HT1080 (cell line): ENCODE data around the gene TCF25. TPM values are rescaled to one million over a fixed set of nuclear protein-coding genes. Genes with fewer than 3 reads are reported as not detected.
A peak's percentile ranks its signal among the peaks of the same experiment; 100 is the strongest.
"Not testable (repeated sequence)": the region's sequence is repeated elsewhere in the genome, so short reads cannot be mapped to it uniquely, and the experiment has no call there.

Experiments used
- DNase-seq: peaks from one replicate; pipeline ENCODE4 v3.0.0-alpha.2; 2015; ENCODE audit warnings: low read depth
- polyA plus RNA-seq, 2 experiments: library from polyadenylated mRNA; depleted of rRNA; stranded (reverse); fragments of >200 nt; gene quantifications; 2 replicates each; pipeline ENCODE4 v1.2.3, GENCODE V29; 2015
- total RNA-seq: library from RNA; depleted of rRNA; stranded (reverse); fragments of >200 nt; shearing (Covaris generic); gene quantifications from 2 replicates; pipeline ENCODE4 v1.2.3, GENCODE V29; 2014; rRNA removed

Gene TCF25, protein sequence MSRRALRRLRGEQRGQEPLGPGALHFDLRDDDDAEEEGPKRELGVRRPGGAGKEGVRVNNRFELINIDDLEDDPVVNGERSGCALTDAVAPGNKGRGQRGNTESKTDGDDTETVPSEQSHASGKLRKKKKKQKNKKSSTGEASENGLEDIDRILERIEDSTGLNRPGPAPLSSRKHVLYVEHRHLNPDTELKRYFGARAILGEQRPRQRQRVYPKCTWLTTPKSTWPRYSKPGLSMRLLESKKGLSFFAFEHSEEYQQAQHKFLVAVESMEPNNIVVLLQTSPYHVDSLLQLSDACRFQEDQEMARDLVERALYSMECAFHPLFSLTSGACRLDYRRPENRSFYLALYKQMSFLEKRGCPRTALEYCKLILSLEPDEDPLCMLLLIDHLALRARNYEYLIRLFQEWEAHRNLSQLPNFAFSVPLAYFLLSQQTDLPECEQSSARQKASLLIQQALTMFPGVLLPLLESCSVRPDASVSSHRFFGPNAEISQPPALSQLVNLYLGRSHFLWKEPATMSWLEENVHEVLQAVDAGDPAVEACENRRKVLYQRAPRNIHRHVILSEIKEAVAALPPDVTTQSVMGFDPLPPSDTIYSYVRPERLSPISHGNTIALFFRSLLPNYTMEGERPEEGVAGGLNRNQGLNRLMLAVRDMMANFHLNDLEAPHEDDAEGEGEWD
- 106 and 117 TPM in 2 replicates for total RNA-seq
- polyA plus RNA-seq (2015; cell fraction: cytosol; rRNA removed) = 67.6 and 71.5 TPM in 2 replicates
- polyA plus RNA-seq (2015; cell fraction: nucleus; rRNA removed) = 201 and 306 TPM in 2 replicates

DNA sequence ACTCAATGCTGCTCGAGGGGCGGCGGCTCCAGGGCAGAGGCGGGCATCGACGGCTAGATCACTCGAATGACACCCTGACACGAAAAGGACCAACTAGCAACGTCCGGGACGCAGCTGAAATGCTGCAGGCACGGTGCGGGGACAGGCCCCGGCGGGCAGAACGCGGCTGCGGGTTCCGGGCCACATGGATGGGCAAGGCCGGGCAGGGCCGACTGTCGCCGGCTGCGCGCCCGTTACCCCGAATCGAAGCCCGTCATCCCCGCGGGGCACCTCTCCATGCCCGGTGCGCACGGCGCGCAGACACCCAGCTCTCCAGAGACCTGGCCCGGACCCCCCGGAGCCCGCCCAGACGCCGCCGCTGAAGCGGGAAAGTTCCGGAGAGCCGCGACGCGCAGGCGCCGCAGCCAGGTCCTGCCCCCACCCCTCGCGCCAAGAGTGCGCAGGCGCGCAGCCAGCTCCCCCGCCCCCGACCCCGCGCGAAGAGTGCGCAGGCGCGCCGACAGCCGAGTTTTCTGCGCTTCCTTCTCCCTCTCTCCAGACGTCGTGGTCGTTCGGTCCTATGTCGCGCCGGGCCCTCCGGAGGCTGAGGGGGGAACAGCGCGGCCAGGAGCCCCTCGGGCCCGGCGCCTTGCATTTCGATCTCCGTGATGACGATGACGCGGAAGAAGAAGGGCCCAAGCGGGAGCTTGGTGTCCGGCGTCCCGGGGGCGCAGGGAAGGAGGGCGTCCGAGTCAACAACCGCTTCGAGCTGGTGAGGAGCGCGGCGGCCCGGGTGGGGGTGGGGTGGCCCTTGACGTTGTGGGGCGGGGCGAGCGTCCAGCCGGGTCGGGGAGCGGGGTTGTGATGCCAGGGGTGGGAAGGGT is at the start of gene TCF25:
Gene TCF25 (plus strand): TSS at position 484 of the 863 bp plus-strand sequence. CDS start 76 bp downstream, at position 560.
- peak; percentile 80 for DNase-seq

DNA sequence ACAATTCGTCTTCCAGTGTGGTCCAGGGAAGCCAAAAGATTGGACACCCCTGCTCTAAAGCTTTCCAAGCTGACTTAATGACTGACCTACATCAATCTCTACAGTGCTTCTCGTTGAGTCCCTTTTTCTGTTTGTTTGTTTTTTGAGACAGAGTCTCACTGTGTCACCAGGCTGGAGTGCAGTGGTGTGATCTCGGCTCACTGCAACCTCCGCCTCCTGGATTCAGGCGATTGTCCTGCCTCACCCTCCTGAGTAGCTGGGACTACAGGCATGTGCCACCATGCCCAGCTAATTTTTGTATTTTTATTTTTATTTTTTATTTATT is 49.6 kb upstream of the TCF25 start:
- DNase-seq = not testable (repeated sequence)

DNA sequence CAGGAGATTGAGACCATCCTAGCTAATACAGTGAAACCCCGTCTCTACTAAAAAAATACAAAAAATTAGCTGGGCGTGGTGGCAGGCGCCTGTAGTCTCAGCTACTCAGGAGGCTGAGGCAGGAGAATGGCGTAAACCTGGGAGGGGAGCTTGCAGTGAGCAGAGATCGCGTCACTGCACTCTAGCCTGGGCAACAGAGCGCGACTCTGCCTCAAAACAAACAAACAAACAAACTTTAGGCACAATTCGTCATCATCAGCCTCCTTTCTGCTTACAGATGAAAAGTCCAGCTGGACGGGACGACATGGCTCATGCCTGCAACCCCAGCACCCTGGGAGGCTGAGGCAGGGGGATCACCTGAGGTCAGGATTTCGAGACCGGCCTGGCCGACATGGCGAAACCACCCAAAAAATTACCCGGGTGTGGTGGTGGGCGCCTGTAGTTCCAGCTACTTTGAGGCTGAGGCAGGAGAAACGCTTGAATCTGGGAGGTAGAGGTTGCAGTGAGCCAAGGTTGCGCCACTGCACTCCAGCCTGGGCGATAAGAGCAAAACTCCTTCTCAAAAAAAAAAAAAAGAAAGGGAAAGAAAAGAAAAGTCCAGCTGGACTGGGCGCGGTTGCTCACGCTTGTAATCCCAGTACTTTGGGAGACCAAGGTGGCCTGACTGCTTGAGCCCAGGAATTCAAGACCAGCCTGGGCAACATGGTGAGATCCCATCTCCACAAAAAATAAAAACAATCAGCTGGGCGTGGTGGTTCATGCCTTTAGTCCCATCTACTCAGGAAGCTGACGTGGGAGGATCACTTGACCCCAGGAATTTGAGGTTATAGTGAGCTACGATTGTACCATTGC is 46.6 kb upstream of the TCF25 start:
- DNase-seq = no peak

DNA sequence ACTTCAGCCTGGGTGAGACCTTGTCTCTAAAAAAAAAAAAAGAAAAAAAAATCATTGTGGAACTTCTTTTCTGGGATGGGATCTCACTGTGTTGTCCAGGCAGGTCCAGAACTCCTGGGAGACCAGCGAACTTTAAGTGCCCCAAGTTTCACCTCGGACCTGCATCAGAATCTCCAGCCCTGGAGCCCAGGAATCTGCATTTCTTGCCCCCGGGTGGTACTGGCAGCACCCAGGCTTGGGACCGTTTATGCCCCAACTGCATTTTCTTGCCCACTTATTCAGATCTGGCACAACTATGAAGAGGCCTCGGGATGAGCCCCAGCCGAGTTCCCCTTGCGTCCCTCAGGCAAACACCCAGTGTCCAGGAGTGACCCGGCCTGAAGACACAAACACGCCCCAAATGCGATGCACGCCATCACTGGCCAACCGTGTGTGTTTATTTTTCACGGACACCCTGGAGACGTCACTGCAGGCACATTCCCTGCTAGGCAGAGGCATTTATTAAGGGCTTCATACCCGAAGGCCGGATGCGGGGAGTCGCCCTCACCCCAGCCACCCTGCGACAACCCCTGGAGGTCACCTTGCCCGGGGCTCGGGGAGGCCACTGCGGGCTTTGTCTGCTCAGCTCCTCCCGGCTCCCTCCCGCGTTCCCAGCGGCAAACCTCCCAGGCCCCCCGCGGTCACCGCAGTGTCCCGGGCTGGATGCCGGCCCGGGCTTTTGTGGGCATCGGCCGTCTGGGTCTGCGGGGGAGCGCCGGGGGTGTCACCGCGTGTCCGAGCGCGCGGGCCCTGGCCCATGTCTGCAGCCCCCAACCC is 45.8 kb upstream of the TCF25 start:
- DNase-seq = peak; percentile 50

DNA sequence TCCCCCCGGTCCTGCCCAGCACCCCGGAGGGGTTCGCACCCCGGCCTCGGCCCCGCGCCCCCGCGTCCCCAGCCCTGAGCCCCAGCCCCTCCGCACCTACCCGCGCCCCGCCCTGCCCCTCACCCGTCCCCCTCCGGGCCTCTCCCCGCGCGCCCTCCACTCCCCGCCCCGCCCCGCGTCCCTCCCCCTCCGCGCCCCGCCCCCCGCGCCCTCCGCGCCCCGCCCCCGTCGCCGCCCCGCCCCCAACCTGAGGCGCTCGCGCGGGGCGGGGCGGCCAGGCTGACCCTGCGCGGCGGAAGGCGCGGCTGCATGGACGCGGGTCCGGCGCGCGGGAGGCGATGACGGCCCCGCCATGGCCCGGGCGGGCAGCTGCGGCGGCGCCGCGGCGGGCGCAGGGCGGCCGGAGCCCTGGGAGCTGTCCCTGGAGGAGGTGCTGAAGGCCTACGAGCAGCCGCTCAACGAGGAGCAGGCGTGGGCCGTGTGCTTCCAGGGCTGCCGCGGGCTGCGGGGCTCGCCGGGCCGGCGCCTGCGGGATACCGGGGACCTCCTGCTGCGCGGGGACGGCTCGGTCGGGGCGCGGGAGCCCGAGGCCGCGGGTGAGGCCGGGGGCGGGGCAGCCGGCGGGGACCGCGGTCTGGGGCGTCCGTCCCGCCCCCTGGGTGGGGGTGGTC is 45.1 kb upstream of the TCF25 start, which contains the start of gene SPIRE2:
Gene SPIRE2 (plus strand): TSS at position 277 of the 671 bp plus-strand sequence. CDS start 76 bp downstream, at position 353.
- DNase-seq = peak; percentile 34

DNA sequence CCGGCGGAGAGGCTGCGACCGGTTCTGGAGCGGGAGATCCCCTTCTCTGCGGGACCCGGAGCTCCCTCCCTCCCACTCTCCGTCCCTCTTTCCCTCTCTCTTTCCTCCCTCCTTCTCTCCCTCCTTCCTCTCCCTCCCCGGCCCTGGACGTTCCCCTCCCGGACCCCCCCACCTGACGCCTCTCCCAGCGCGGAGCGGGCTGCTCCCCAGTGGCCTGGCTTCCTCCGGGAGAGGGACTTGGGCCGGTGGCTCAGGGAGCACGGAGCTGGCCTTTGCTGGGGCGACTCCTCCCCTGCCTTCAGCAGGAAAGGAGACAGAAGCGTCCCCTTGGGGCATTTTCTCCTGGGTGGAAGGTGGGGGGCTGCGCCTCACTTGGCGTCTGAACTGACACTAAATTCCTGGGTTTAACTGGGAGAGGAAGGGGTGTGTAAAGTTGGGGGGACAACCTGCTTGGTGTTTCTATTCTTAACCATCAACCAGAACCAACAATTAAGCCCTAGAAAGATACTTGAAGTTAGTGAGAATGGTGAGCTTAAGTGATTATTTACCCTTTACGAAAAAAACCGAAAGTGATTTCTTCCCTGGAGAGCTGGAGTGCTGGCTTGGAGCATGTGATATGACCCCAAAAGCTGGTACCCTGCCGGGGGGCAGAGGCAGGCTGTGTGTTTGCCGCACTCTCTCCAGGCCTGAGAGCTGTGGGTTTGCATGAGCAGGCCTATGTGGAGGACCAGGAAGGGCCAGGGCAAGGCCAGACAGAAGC is 44.3 kb upstream of the TCF25 start:
- DNase-seq = no peak

DNA sequence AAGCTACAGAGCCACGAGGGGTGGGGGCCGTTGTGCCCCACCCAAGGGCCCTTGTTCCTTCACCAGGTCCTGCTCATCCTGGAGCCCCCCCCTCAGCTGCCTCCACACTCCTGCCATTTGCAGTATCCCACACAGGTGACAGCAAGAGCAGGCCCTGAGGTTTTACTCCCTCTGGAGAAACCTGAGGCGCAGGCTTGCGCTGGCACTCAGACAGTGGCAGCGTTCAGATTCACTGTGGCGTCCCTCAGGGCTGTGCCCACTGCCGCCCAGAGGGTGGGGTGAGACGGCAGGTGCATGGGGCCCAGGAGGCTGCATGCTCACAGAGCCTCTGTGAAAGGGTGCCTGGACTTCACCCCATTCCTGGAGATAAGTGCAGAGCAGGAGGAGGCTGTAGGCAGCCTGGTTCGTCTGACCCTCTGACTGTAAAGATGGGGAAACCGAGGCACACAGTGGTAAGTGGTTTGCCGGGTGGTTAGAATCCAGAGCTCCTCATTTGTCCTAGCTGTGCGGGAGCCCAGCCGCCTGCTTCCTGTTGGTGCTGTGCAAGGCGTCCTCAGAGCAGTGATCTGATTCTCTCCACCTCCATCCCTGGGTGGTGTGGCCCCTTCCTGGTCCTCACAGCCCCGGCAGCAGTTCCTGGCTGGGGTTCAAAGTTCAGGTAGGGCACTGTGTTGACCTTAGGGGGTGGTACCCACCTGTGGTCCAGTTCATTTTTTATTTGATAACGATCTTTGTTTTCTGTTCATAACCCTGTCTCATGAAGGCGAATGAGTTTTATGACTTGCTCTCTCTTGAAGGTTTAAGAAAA is 43.6 kb upstream of the TCF25 start:
- no peak for DNase-seq

DNA sequence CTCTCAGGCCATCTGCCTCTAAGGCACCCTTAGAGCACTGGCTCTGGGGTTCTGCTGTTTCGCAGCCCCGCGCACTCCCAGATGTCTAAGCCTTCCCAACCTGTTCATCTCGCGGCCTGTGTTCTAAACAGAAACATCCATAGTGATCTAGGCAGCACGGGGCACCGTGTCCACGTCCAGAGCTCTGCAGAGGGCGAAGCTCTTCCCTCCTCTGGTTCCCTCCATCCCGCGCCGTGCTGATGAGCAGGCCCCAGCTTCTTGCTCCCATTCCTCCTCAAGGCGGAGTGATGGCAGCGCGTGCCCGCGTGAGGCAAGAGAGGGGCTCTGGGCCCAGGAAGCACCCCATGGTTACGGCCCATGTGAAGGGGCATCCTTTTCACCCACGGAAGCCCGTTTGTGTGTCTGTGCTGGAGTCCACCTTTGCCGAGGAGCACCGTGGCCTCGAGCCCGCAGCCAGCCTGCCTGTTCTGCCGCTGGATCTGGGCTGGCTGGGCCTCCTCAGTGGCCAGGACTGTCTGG is 41.5 kb upstream of the TCF25 start:
- DNase-seq = no peak

DNA sequence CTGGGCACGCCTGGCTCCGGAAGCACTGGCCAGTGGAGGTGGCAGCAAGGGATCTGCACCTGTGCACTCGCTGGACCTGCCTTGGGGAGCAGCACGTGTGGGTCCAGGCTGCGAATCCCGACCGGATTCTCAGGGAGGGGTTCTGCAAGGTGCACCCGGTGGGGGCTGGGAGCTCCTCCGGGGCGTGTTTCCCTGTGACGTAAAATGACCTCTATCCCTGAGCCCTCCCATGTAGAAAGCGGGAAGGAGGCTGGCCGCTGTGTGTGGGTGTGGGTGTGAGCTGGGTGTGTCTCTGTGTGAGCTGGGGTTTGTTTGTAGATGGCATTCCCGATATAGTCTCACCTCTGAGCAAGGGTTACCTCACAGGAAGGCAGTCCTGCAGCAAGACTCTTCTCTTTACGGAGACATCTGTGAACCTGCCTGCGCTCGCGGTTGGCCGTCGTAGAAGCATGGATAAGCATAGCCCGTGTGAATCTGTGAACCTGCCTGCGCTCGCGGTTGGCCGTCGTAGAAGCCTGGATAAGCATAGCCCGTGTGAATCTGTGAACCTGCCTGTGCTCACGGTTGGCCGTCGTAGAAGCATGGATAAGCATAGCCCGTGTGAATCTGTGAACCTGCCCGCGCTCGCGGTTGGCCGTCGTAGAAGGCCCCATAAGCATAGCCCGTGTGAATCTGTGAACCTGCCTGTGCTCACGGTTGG is 39.6 kb upstream of the TCF25 start:
- DNase-seq = not testable (repeated sequence)

DNA sequence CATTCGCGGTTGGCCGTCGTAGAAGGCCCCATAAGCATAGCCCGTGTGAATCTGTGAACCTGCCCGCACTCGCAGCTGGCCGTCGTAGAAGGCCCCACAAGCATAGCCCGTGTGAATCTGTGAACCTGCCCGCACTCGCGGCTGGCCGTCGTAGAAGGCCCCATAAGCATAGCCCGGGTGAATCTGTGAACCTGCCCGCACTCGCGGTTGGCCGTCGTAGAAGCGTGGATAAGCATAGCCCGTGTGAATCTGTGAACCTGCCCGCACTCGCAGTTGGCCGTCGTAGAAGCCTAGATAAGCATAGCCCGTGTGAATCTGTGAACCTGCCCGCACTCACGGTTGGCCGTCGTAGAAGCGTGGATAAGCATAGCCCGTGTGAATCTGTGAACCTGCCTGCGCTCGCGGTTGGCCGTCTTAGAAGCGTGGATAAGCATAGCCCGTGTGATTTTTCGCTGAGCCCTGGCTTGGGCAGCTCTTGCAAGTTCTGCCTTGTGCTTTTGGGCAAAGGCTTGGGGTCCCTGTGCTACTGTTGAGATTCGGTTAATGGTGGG is 38.5 kb upstream of the TCF25 start:
- DNase-seq = not testable (repeated sequence)

DNA sequence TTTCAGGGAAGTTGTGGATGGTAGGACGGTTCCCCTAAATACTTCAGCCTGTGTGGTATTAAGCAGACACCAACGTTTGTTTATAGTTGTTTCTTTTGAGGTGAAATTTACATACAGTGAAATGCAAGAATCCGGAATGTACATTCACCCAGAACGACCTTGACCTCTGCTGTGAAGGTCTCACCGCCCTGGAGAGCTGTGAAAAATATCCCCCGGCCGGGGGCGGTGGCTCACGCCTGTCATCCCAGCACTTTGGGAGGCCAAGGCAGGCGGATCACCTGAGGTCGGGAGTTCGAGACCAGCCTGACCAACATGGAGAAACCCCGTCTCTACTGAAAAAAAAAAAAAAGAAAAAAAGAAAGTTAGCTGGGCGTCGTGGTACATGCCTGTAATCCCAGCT is 36.9 kb upstream of the TCF25 start:
- DNase-seq = not testable (repeated sequence)

DNA sequence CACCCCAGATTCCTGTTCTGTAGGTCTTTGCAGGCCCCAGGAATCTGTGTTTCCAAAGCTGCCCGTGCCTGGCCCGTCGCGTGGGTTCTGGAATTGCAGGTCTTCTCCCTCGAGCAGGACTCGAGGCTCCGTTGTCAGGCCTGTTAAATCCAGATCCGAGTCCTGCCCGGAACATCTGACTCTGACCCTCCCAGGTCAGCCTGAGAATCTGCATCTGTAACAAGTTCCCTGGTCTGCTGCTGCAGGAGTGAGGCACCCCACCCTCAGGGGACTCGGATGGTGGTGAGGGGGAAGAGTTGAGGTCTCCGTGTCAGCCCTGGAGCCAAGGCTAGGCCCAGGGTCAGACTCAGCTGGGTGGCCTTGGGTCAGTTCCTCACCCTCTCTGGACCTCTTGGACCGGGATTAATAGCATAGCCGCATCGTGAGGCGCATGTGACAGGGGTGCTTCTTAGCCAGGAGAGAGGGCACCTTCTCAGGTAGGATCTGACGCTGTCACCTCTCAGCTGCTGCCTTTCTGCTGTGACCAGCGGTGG is 36.3 kb upstream of the TCF25 start:
- no peak for DNase-seq

DNA sequence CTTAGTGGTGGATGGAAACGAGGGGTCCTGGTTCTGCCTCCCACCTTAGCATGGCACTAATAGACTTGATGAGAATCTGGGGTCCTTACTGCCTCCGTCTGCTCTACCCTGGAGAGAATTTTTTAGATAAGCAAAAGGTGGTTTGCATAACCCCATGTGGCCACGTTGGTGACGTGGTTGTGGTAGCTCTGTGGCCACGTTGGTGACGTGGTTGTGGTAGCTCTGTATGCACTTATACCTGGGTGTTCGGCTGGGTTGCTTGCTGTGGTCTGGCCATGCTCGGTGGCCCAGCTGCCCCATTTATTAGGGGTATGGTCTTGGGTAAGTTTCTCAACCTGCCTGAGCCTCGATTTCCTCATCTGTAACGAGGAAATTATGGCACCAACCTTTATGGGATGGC is 32.1 kb upstream of the TCF25 start:
- no peak for DNase-seq

DNA sequence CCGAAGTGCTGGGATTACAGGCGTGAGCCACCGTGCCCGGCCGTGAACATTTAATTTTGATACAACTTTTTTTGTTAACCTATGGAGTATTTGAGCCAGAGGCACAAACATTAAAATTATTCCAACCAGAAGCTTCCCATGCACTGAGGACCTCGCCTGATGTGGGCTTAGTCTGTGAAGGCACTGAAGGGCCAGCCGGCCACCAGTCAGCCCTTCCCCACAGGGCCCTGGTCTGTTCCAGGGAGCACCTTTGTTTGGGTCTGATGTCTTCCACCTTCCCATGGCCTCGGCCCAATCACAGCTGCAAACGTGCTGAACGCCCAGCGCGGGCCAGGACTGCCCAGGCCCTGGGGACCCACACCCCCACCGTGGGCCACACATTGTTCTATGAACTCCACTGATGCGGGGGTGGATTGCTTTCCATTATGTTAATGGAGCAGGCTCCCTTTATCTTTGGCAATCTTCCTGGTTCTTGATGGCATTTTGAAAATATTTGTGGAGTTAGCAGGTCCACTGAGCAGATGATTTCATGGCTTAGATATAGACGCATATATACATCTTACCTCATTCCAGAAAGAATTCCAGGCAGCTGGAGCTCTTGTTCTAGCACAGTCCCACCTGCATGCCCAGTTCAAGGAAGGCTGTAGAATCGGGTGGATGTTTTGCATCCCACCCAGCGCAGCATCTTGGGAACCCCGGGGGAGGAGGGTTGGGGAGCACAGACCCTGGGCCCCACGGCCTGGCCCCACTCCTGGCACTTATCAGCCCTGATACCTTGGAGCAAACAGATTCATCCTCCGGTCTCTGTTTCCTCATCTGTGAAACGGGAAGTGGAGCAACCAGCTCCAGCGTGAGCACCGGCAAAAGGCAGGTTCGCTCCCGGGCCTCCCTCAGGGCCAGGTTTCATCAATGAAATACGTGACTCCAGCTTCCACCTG is 30.7 kb upstream of the TCF25 start:
- no peak for DNase-seq
